ENCODE measurements around the gene ZSCAN5A.
"Not testable (repeated sequence)": the region's sequence is repeated elsewhere in the genome, so short reads cannot be mapped to it uniquely, and the experiment has no call there.

ZSCAN5A gene, protein sequence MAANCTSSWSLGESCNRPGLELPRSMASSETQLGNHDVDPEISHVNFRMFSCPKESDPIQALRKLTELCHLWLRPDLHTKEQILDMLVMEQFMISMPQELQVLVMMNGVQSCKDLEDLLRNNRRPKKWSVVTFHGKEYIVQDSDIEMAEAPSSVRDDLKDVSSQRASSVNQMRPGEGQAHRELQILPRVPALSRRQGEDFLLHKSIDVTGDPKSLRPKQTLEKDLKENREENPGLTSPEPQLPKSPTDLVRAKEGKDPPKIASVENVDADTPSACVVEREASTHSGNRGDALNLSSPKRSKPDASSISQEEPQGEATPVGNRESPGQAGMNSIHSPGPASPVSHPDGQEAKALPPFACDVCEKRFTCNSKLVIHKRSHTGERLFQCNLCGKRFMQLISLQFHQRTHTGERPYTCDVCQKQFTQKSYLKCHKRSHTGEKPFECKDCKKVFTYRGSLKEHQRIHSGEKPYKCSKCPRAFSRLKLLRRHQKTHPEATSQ

DNA sequence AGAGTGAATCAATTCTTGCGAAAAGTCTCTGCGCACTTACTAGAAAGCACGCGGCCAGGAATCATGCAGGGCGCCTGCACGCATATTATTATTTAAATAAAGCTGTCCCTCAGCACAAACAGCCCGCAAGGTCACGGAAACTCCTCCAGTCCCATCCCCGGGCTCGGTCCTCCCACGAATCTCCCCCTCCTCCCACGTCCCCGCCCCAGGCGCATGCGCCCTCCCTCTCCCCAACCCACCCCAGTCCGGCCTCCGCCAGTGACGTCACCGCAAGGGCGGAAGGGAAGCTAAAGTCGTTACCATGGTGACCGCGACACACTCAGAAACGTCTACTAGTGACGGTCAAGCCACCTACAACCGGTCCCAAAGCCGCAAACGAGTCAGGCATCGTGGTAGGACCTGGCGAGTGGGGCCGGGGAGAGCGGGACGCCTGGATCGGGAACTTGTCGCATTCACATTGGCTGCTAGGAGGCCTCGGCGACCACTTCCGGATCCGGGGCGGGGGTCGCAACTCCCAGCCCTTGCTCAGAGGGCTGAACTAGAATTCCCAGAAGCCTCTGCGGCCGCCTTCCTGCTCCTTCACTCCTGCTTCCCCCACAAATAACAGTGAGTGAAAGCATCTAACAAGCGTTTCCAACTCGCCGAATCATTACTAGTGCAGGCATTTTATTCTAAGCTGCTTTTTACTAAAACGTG, at the start of gene ZSCAN5A:
Gene ZSCAN5A, minus strand, starts transcription at position 459 of the 696 bp plus-strand sequence. CDS start 89,793 bp downstream, outside the sequence.
- peak; percentile 95 for DNase-seq

DNA sequence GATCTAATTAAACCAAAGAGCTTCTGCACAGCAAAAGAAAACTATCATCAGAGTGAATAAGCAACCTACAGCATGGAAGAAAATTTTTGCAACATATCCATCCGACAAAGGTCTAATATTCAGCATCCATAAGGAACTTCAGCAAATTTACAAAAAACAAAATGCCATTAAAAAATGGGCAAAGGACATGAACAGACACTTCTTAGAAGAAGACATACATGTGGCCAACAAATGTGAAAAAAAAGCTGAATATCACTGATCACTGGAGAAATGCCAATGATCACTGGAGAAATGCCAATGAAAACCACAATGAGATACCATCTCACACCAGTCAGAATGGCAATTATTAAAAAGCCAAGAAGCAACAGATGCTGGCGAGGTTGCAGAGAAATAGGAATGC, 46.2 kb upstream of the ZSCAN5A start:
- no peak for DNase-seq

DNA sequence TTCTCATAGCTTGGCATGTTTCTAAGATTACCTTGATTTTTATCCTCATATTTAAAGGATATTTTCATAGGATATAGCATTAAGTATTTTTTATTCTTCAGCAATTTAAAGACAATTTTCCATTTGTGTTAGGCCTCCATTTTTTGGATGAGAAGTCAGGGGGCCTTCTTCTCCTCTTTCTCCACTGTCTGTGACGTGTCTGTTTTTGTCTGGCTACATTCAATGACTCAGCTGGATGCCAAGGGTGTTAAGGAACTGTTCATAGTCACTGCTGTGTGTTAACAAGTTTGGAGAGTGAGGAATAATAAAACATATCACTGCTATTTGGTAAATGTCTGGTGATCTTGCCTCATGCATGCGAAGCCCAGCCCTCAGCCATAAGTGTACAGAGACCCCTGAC, 42.3 kb upstream of the ZSCAN5A start:
- DNase-seq = no peak

DNA sequence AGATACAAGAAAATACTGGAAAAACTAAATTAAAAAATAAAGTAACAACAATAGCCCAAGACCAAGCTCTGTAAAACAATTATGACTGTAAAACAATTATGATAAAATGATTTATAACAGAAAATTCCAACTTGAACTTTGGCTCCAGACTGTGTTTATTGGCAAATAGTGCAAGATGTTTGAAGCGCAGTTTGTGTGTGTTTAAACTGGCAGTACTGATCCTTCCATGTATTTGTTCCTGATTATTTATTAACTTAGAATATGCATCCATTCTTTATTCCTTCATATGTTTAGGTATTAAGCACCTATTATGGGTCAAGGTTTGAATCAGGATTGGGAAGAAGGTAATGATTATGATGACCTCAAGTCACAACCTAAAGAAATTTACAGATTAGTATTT, 40.9 kb upstream of the ZSCAN5A start:
- no peak for DNase-seq

DNA sequence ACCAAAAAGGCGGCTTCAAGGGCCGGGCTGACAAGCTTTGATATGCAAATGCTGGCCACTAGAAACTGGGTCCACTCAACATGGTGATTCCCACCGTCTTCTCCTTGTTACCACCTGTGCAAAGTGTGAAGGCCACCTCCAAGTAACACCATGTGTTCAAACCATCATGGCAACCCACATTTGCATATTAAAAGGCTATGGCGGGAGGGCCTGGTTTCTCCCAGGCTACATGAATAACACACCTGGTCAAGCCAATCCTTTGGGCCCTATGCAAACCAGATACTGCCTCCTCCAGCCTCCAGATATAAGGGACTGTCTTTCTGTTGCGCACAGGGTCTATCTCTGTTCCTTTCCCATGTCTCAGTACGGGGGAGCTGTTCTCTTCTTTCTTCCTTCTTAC, 36.6 kb upstream of the ZSCAN5A start:
- DNase-seq = no peak

DNA sequence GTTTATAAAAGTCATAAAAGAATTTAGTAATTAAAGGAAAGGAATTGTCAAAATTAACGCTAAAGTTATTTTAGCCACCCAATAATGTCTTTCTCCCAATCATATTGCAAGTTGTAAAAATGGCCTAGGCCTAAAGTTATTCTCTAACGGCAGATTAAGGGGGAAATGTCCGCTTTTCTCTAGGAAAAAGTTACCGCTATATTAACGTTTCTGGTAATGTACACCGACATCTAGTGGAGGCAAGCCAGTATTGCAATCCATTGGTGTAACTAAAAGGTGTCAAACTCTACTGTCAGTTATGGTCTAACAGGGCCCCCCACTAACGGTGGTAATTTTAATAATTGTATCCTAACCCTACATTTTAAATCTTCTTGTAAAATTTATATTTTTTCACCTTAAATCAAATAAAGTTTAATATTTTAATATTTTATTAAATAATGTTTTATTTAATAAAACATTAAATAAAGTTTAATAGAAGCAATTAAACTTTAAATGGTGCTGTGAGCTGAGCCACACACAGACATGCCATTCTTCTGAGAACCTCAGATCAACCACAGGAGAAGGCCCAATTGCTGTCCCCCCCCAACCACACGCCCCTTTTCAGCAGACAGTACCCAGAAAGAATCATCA, 35.9 kb upstream of the ZSCAN5A start:
- peak; percentile 28 for DNase-seq

DNA sequence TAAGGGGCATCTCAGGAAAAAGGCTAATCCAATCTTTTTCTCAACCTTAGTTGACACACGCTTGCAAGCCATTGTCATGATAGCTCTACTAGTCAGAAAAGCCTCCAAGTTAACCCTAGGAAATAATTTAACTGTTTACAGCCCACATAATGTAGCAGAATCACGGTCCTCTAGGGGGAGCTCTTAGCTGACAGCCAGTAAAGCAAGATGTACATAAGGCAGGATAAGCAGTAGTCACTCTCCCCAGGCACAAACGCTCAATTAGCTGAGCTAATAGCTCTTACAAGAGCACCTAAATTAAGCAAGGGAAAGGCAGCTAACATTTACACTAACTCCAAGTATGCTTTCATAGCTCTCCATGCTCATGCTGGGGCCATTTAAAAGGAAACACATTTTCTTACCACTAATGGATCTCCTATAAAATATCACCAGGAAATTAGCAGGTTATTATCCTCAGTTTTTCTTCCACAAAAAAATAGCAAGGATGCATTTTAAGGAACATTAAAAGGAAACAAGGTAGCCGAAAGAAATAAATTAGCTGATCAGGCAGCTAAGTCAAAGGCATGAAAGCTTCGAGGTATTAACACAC, 33.7 kb upstream of the ZSCAN5A start:
- no peak for DNase-seq

DNA sequence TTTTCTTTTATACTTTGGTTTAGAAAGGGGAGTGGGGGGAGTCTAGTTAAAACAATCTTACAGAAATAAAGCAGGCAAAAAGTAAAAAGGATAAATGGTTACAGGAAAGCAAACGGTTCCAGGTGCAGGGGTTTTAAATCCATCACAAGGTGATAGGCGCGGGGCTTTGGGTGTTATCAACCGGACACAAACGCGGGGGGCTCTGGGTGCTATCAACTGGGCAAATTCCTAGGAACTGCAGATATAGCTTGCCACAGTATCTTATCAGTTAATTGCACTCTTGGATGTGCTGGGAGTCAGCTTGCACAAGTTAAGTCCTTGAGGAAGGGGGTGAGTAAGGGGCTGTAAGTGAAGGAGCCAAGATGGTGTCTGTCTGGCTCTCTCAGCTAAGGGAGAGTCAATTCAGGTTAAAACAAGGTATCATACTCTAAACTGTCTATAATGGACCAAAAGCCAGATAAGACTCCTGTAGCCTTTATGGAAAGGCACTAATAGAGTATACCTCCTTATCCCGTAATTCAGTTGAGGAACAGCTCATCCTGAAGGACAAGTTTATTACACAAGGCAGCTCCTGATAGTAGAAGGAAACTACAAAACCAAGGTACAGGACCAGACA, 32.6 kb upstream of the ZSCAN5A start:
- no peak for DNase-seq

DNA sequence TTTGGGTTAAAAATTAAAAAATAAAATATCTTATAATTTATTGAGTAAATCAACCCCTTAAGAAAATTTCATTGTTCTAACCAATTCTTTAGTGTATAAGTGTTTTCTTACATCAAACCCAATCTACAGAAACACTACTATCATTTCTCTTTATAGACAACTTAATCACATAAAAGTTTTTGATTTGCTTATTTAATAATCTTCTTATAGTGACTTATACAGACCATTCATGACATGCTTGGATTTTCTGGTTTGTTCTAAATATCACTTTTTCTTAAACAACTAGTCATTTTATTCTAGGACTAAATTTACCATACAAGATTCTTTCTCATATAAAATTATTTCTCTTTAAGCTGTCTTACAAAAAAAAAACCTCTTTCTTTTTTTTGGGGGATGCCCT, 27.3 kb upstream of the ZSCAN5A start:
- DNase-seq = no peak

DNA sequence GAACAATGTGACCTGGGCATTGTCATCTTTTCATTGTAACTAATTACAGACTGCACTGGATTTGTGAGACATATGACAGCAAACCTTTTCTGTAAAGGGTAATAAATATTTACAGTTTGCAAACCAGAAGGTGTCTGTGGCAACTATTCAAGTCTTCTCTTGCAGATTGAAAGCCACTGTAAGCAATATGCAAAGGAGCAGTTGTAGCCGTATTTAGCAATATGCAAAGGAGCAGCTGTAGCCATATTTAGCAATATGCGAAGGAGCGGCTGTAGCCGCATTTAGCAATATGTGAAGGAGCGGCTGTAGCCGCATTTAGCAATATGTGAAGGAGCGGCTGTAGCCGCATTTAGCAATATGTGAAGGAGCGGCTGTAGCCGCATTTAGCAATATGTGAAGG, 24.4 kb upstream of the ZSCAN5A start:
- not testable (repeated sequence) for DNase-seq

DNA sequence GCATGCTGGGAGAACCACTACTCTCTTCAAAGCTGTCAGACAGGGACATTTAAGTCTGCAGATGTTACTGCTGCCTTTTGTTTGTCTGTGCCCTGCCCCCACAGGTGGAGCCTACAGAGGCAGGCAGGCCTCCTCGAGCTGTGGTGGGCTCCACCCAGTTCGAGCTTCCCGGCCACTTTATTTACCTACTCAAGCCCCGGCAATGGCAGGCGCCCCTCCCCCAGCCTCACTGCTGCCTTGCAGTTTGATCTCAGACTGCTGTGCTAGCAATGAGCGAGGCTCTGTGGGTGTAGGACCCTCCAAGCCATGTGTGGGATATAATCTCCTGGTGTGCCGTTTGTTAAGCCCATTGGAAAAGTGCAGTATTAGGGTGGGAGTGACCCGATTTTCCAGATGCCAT, 22.4 kb upstream of the ZSCAN5A start:
- DNase-seq = not testable (repeated sequence)

DNA sequence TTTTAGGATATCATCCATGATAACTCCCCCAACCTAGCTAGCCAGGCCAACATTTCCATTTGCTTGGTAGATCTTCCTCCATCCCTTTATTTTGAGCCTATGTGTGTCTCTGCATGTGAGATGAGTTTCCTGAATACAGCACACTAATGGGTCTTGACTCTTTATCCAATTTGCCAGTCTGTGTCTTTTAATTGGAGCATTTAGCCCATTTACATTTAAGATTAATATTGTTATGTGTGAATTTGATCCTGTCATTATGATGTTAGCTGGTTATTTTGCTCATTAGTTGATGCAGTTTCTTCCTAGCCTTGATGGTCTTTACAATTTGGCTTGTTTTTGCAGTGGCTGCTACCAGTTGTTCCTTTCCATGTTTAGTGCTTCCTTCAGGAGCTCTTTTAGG, 20.7 kb upstream of the ZSCAN5A start:
- not testable (repeated sequence) for DNase-seq

DNA sequence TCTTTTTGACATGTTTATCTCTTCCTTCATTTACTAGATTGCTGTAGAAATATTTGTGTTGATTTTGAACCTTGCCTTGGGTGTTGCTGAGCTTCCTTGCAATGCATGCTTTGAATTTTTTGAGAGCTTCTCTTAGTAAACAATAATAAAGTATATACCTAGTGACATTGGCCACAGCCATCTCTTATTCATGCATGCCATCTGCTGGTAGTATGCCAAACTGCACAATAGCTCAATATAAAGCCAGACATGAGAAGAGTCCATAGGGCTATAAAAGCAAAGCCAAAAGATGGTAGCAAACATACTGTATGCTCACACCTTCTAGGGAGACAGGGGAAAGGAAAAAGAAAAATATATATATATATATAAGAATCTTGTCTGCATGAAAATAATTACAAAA, 18.9 kb upstream of the ZSCAN5A start:
- peak; percentile 43 for DNase-seq

DNA sequence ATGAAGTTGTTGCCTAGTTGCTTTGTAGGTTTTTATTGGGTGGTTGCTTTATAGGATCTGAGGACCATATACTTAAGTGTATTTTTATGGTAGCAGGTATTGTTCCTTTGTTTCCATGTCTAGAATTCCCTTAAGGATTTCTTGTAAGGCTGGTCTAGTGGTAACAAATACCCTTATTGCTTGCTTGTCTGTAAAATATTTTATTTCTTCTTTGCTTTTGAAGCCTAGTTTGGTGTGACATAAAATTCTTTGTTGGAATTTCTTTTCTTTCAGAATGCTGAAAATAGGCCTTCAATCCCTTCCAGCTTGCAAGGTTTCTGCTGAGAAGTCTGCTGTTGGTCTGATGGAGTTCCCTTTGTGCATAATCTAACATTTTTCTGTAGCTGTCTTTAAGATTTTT, 18.1 kb upstream of the ZSCAN5A start:
- no peak for DNase-seq

DNA sequence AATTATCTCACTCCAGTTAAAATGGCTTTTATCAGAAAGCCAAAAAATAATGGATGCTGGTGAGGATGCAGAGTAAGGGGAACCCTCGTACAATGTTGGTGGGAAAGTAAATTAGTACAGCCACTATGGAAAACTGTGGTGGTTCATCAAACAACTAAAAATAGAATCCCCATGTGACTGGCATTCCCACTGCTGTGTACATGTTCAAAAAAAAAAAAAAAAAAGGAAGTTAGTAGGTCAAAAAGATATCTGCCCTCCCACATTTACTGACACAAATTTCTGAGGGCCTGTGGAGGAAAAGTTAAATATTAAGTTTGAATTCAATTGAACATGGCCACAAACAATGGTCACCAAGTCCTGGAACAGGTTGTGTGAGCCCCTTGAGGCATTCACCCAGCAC, 9.8 kb upstream of the ZSCAN5A start:
- no peak for DNase-seq

DNA sequence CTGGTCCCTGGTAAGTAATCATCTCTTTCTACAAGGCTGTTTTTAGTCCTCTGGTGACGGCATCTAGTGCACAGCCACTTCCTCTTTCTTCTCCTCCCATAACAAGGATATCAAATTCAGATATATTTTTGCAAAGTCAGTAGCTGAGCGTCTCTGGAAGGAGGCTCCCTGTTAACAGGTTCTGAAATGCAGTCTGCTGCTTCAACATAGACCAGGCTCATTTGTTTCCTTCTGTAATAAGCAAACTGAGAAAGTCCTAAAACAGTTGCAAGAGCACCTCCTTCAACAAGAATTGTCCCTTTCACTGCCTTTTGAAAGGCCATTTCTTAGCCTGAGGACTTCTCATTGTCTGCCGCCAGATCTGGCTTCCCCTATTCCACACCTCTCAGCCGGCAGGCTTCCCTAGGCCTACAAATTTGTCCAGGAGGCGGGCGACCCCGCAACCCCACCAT, 7.4 kb upstream of the ZSCAN5A start:
- DNase-seq = no peak

DNA sequence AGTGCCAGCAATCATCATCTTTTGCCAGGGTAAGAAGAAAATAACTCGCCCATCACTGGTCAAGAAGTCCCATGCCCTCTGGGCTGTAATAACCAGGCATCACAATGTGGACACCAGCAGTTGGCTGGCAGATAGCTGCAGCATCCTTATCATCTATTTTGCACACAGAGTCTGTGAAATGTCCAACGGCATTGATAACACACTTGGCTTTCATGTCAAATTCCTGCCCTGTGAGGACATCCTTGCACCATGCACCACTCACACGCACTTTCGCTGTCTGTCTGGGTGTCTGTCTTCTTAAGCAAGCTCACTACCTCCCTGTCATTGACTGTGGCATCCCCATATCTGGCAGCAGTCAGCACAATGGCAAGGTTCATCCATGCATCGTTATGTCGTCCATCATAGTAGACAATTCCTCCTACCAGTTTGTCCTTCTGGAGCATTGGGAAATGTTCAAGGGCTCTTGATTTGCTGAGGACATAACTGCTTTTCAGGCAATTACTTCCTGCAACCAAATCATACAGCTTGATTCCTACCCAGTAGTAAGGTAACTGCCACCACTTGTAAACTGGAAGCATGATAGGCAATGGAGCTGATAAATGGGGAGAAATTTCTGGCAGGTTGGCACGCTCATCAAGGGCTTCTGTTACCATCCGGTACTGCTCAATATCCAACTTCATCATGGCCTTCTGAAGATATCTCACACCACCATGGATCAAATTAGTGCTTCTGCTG, 6.8 kb upstream of the ZSCAN5A start:
- DNase-seq = no peak

DNA sequence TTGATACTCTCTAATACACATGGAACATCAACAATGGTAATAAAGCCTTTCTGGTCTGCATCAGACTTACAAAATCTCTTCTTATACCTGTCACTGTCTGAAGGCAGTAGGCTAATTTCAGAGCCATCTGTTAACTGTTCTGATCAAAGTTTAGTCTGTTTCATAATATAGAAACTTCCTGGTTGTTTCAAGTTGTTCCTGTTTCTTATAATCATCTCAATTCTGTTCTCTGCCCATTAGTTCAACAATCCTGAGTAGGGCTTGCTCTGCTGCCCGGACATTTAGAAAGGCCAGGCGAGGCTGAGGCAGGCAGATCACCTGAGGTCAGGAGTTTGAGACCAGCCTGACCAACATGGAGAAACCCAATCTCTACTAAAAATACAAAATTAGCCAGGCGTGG, 5.4 kb upstream of the ZSCAN5A start:
- DNase-seq = no peak

DNA sequence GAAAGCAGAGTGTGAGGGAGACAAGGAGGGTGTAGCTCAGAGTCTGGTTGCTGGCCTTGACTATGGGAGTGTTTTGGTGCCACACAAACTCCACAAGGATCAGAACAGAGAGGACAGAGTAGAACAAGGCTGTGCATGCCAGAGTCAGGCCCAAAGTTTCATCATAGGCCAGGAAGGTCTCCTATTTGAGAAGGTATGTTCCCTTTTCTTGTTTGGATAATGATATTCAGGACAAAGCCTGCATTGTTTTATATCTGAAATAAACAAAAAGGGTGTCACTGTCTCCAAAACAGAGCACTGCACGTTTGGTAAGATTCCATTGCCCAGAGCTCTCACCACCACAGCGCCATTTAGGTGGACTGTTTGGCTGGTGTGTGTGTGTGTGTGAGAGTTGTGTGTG, 3.1 kb upstream of the ZSCAN5A start:
- DNase-seq = no peak

DNA sequence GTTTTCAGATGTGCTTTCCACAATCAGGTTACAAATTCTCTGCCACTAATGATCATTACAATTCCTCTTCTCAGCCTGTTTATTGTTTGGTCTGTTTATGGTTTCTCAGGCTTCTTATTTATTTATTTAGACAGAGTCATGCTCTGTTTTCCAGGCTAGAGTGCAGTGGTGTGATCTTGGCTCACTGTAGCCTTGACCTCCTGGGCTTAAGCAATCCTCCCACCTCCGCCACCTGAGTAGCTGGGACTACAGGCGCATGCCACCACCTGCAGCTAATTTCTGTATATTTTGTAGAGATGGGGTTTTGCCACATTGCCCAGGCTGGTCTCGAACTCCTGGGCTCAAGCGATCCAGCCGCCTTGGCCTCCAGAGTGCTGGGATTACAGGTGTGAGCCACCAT, 2.1 kb upstream of the ZSCAN5A start:
- no peak for DNase-seq

DNA sequence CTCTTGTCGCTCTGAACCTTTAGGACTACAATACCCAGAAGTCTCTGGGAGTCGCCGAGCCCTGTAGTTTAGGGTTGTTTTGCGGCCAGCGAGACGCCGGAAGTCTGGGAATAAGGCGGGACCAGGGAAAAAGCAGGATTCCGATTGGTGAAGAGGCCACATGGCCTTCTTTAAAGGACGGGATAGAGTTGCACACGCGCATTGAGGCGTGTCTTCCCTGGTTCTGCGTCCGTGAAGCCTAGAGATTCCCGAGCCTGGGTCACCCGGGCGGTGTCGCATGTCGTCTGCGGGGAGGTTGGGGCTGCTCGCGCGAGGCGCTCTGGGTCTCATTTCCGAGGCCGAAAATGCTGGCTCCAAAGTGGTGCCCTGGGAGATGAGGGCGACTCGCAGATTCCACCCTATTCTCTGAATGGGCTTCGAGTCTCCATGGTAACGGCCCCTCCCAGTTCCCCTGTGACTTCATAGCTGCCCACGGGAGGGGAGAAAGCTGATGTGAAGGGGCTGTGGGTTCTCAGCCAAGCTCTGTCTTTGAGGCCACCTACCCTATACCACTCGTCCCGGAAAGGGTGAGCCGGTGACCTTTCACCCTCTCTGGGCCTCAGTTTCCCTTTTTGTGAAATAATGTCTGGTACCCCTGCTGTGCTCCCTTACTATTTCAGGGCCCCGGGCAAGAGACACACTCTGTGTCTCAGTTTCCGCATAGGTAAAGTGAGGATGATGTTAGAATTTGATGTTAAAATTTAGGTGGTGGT, 614 bp upstream of the ZSCAN5A start:
- DNase-seq = peak; percentile 95

All from NCI-H510A treated with DMSO at 0.1 percent for 48 hours (cell line).